A549 (cell line): ENCODE results near the gene LAMA1. TPM values are rescaled to one million over a fixed set of nuclear protein-coding genes. Genes with fewer than 3 reads are reported as not detected.

Experiments used
- ATAC-seq, 2 experiments: fragments of 200-7000 bp in 1 of 2; fragments of >200 bp in 1 of 2; cut with Nextera tagmentation in 1 of 2; cut with Tn5 transposase in 1 of 2; 3 replicates each; pipeline versions ENCODE4 v1.8.0 to v1.9.1; 2018 to 2020; ENCODE audit warnings: mild to moderate bottlenecking in 1 of 2, moderate library complexity in 1 of 2
- CTCF ChIA-PET: fragments of 300-600 bp; sonication (Branson Sonifier 250); formaldehyde crosslinking; extraction: SDS; loops from one replicate; lab custom pipeline; 2021; ENCODE audit warnings: antibody characterized with exemption, inconsistent platforms; lab: Yijun Ruan, JAX
- POLR2A ChIA-PET: fragments of 350-600 bp; formaldehyde crosslinking; extraction: SDS; loops from one replicate; lab custom pipeline; 2021; ENCODE audit warnings: antibody characterized with exemption, inconsistent platforms; lab: Yijun Ruan, JAX
- DNase-seq, 2 experiments: peaks; one replicate each; pipeline versions ENCODE4 v3.0.0 to v3.0.0-alpha.2; 2011 to 2016; ENCODE audit warnings: low read depth in 1 of 2, low spot score in 1 of 2
- FAIRE-seq: peaks from 2 replicates; lab custom pipeline; 2011; peaks lifted over from hg19 to GRCh38; lab: Jason Lieb, UNC
- H3K27ac ChIP-seq, 2 experiments: fragments of >200 bp; sonication (Bioruptor Twin); formaldehyde crosslinking; 3 replicates each; pipeline ENCODE4 v1.5.1; 2016 to 2017
- H3K4me1 ChIP-seq: fragments of >200 bp; sonication (Bioruptor Twin); formaldehyde crosslinking; 3 replicates; pipeline ENCODE4 v1.6.1; 2016
- H3K4me2 ChIP-seq: fragments of >200 bp; sonication (Bioruptor Twin); formaldehyde crosslinking; 3 replicates; pipeline ENCODE4 v1.6.1; 2016
- H3K4me3 ChIP-seq: fragments of >200 bp; sonication (Bioruptor Twin); formaldehyde crosslinking; 3 replicates; pipeline ENCODE4 v1.5.1; 2016
- H3K9me3 ChIP-seq: fragments of >200 bp; sonication (Bioruptor Twin); formaldehyde crosslinking; 3 replicates; pipeline ENCODE4 v1.6.1; 2016
- ATOH8 ChIP-seq: fragments of 250-450 bp; sonication (Bioruptor Pico); IDR thresholded peaks from 2 replicates; pipeline ENCODE4 v1.5.0; 2020; ENCODE audit warnings: low read depth, mild to moderate bottlenecking, moderate library complexity
- BCL3 ChIP-seq: fragments of >200 bp; sonication (Bioruptor Twin); formaldehyde crosslinking; IDR thresholded peaks from 3 replicates; pipeline ENCODE4 v1.6.1; 2016
- BHLHE40 ChIP-seq: IDR thresholded peaks from 2 replicates; pipeline ENCODE4 v1.6.1; 2012; ENCODE audit warnings: low read depth, low read length, inconsistent platforms
- CBX2 ChIP-seq: fragments of 200-600 bp; sonication (generic); IDR thresholded peaks from 2 replicates; pipeline ENCODE4 v1.6.1; 2016; ENCODE audit warnings: low read depth, mild to moderate bottlenecking, borderline replicate concordance
- CBX8 ChIP-seq: fragments of 200-600 bp; sonication (generic); IDR thresholded peaks from 2 replicates; pipeline ENCODE4 v1.6.1; 2016
- CEBPB ChIP-seq, 2 experiments: fragments of >200 bp in 1 of 2; sonication (Bioruptor Twin) in 1 of 2; formaldehyde crosslinking in 1 of 2; IDR thresholded peaks; 2 replicates each; pipeline ENCODE4 v1.6.1; 2012 to 2016
- CHD2 ChIP-seq: fragments of 150-350 bp; IDR thresholded peaks from 2 replicates; pipeline ENCODE4 v1.6.1; 2014; ENCODE audit warnings: low read length; ENCODE audit not compliant: partially characterized antibody
- CHD4 ChIP-seq: fragments of 200-600 bp; sonication (generic); IDR thresholded peaks from 2 replicates; pipeline ENCODE4 v1.6.1; 2016; ENCODE audit warnings: antibody characterized with exemption, mild to moderate bottlenecking, borderline replicate concordance
- E2F6 ChIP-seq: IDR thresholded peaks from 2 replicates; pipeline ENCODE4 v1.6.1; 2012; ENCODE audit warnings: low read depth, borderline replicate concordance
- EHF ChIP-seq: fragments of 250-450 bp; sonication (Bioruptor Pico); IDR thresholded peaks from 2 replicates; pipeline ENCODE4 v1.5.0; 2020; ENCODE audit warnings: mild to moderate bottlenecking
- ELK1 ChIP-seq: fragments of 150-350 bp; IDR thresholded peaks from 2 replicates; pipeline ENCODE4 v1.6.1; 2014; ENCODE audit warnings: low read depth, mild to moderate bottlenecking, low read length
- ESRRA ChIP-seq: fragments of 150-350 bp; IDR thresholded peaks from 2 replicates; pipeline ENCODE4 v1.6.1; 2014; ENCODE audit warnings: mild to moderate bottlenecking, low read length, borderline replicate concordance
- FOSL2 ChIP-seq, 2 experiments: fragments of 450-650 bp in 1 of 2; fragments of >200 bp in 1 of 2; sonication (Bioruptor Twin) in 1 of 2; formaldehyde crosslinking; IDR thresholded peaks; 2 replicates each; pipeline versions ENCODE4 v1.5.0 to v1.6.1; 2016 to 2020; ENCODE audit warnings: mild to moderate bottlenecking in 1 of 2, moderate library complexity in 1 of 2
- FOXS1 ChIP-seq: fragments of 250-450 bp; sonication (Bioruptor Pico); IDR thresholded peaks from 2 replicates; pipeline ENCODE4 v1.5.0; 2020; ENCODE audit warnings: mild to moderate bottlenecking, moderate library complexity
- GATA3 ChIP-seq: IDR thresholded peaks from 2 replicates; pipeline ENCODE4 v1.6.1; 2012; ENCODE audit warnings: borderline replicate concordance
- HES2 ChIP-seq: fragments of >200 bp; sonication (Bioruptor Twin); formaldehyde crosslinking; IDR thresholded peaks from 2 replicates; pipeline ENCODE4 v1.6.1; 2016
- HOXA7 ChIP-seq: fragments of 250-450 bp; sonication (Bioruptor Pico); IDR thresholded peaks from 2 replicates; pipeline ENCODE4 v1.5.0; 2020; ENCODE audit warnings: mild to moderate bottlenecking, moderate library complexity
- JUNB ChIP-seq: fragments of >200 bp; sonication (Bioruptor Twin); formaldehyde crosslinking; IDR thresholded peaks from 2 replicates; pipeline ENCODE4 v1.6.1; 2016
- KDM5A ChIP-seq: fragments of 200-600 bp; sonication (generic); IDR thresholded peaks from 2 replicates; pipeline ENCODE4 v1.6.1; 2016; ENCODE audit warnings: antibody characterized with exemption, mild to moderate bottlenecking
- MAFK ChIP-seq: fragments of 450-650 bp; IDR thresholded peaks from 2 replicates; pipeline ENCODE4 v1.6.1; 2014; ENCODE audit not compliant: partially characterized antibody
- MAX ChIP-seq: IDR thresholded peaks from 2 replicates; pipeline ENCODE4 v1.6.1; 2012
- MAZ ChIP-seq: fragments of 150-350 bp; IDR thresholded peaks from 2 replicates; pipeline ENCODE4 v1.6.1; 2014; ENCODE audit warnings: antibody characterized with exemption, low read depth, low read length, borderline replicate concordance
- NPAS2 ChIP-seq: fragments of 250-450 bp; sonication (Bioruptor Pico); IDR thresholded peaks from 2 replicates; pipeline ENCODE4 v1.8.0; 2022; ENCODE audit warnings: mild to moderate bottlenecking, moderate library complexity, borderline replicate concordance
- NR3C1 ChIP-seq: fragments of >200 bp; sonication (Bioruptor Twin); formaldehyde crosslinking; IDR thresholded peaks from 3 replicates; pipeline ENCODE4 v1.6.1; 2017
- POLR2AphosphoS2 ChIP-seq: conservative IDR thresholded peaks from 2 replicates; pipeline ENCODE4 v1.6.1; 2012; ENCODE audit warnings: low read length, improper control_type of control experiment, inconsistent platforms
- RAD21 ChIP-seq, 2 experiments: fragments of >200 bp in 1 of 2; sonication (Bioruptor Twin) in 1 of 2; formaldehyde crosslinking in 1 of 2; IDR thresholded peaks in 1 of 2; conservative IDR thresholded peaks in 1 of 2; 2 replicates in 1 of 2; 3 replicates in 1 of 2; pipeline ENCODE4 v1.6.1; 2012 to 2018; ENCODE audit warnings: inconsistent platforms in 1 of 2
- RARB ChIP-seq: fragments of 250-450 bp; sonication (Bioruptor Pico); IDR thresholded peaks from 2 replicates; pipeline ENCODE4 v1.8.0; 2021; ENCODE audit warnings: mild to moderate bottlenecking, moderate library complexity
- ZC3H11A ChIP-seq: fragments of 450-650 bp; IDR thresholded peaks from 2 replicates; pipeline ENCODE4 v1.6.1; 2014; ENCODE audit warnings: antibody characterized with exemption, mild to moderate bottlenecking
- ZSCAN20 ChIP-seq: fragments of 250-450 bp; sonication (Bioruptor Pico); IDR thresholded peaks from 2 replicates; pipeline ENCODE4 v1.8.0; 2022; ENCODE audit warnings: mild to moderate bottlenecking, moderate library complexity
- WGBS: methylation state at CpG from one replicate; pipeline ENCODE4 v1.1.6; 2017; ENCODE audit errors: missing lambda C conversion rate; 5-methylcytosine and 5-hydroxymethylcytosine counted together
- polyA plus RNA-seq, 4 experiments: library from polyadenylated mRNA; depleted of rRNA in 3 of 4; stranded (reverse); fragments of >200 nt; fragmentation: RNase III in 1 of 4; extraction: RNeasy Plus Mini Kit Qiagen cat#74134 plus additional on column Dnase treatment in 1 of 4; gene quantifications; 2 replicates in 3 of 4; 3 replicates in 1 of 4; pipeline ENCODE4 v1.2.3, GENCODE V29; 2011 to 2017

LAMA1 gene
- polyA plus RNA-seq, 2 of the 4 experiments (the other 2 are of a cell fraction): 0.05 to 0.06 TPM

GRCh38 chr18:6956495-6956894 lies 161.1 kb downstream of the LAMA1 start:
- H3K9me3 ChIP-seq: no peaks in the 10 kb centered on the region
- no peak for FAIRE-seq
- TF ChIP-seq FOSL2 (IDR thresholded peaks at IDR 0.05): no peak
- no peak for TF ChIP-seq FOSL2 (CRISPR knock-in tag; IDR thresholded peaks at IDR 0.05)
- TF ChIP-seq ZSCAN20 (CRISPR knock-in tag): no peak
- no peak for TF ChIP-seq CHD2
- no peak for TF ChIP-seq BHLHE40
- no peak for TF ChIP-seq MAX
- TF ChIP-seq, all 56 proteins: peak for 0
- H3K4me3 ChIP-seq: no peak overlapping the region
- ChIA-PET POLR2A (no interaction called here), CTCF (interaction anchor here (1.7 kb wide), 1 partner anchor 65 kb away, joined by 3 read pairs; no protein-coding TSS in a partner anchor)
- no peaks in the 10 kb centered on the region for H3K4me1 ChIP-seq
- DNase-seq: no peak
- WGBS: 29% methylated on average over 3 of the region's 5 CpGs
- ATAC-seq: no peak
- H3K4me2 ChIP-seq: no peak overlapping the region
- H3K27ac ChIP-seq: no peak overlapping the region

GRCh38 chr18:6955304-6955703 lies 162.3 kb downstream of the LAMA1 start:
- 50% methylated on average over 18 of the region's 18 CpGs for WGBS
- no peak for FAIRE-seq
- POLR2A ChIA-PET: no interaction called here
- H3K4me2 ChIP-seq: no peak overlapping the region
- TF ChIP-seq GATA3 (no peak), CHD4 (no peak), CEBPB (IDR thresholded peaks at IDR 0.05) (no peak), ATOH8 (CRISPR knock-in tag) (no peak), E2F6 (no peak), FOXS1 (CRISPR knock-in tag) (no peak), CBX2 (no peak), CHD2 (no peak), MAZ (no peak), RAD21 (conservative IDR thresholded peaks at IDR 0.05 in 1 of 2, IDR thresholded peaks at IDR 0.05 in 1 of 2) (no peak), HES2 (no peak), KDM5A (no peak), POLR2AphosphoS2 (no peak), NR3C1 (no peak), JUNB (no peak), CBX8 (no peak), EHF (CRISPR knock-in tag) (no peak), ZC3H11A (no peak)
- no peak for DNase-seq
- CTCF ChIA-PET: no interaction called here
- no peak overlapping the region for H3K27ac ChIP-seq
- ATAC-seq: no peak
- no peaks in the 10 kb centered on the region for H3K9me3 ChIP-seq
- H3K4me3 ChIP-seq: no peak overlapping the region
- no peaks in the 10 kb centered on the region for H3K4me1 ChIP-seq

- FAIRE-seq (no peak), ATAC-seq (no peak), DNase-seq (no peak)
- ChIA-PET CTCF (no interaction called here), POLR2A (no interaction called here)
- no peaks in the 10 kb centered on the region for H3K9me3 ChIP-seq
- 2% methylated on average over 4 of the region's 4 CpGs for WGBS
- H3K4me2 ChIP-seq: no peak overlapping the region
- no peaks in the 10 kb centered on the region for H3K4me1 ChIP-seq
- H3K4me3 ChIP-seq: no peak overlapping the region
- no peak overlapping the region for H3K27ac ChIP-seq
- TF ChIP-seq MAX: no peak
- no peak for TF ChIP-seq ELK1
- no peak for TF ChIP-seq KDM5A
- no peak for TF ChIP-seq BCL3
- no peak for TF ChIP-seq NR3C1
- no peak for TF ChIP-seq HES2
- no peak for TF ChIP-seq NPAS2 (CRISPR knock-in tag)
- TF ChIP-seq ESRRA: no peak
- TF ChIP-seq MAFK: no peak
- no peak for TF ChIP-seq HOXA7 (CRISPR knock-in tag)
- no peak for TF ChIP-seq E2F6
- TF ChIP-seq RARB (CRISPR knock-in tag): no peak
These were observed 163.1 kb downstream of the LAMA1 start for GRCh38 chr18:6954501-6954900.
